ENCODE data around the gene TADA2A.

GRCh38 chr17:37438141-37438540, 31.5 kb downstream of the TADA2A start:
- TF ChIP-seq, protein P1, sequence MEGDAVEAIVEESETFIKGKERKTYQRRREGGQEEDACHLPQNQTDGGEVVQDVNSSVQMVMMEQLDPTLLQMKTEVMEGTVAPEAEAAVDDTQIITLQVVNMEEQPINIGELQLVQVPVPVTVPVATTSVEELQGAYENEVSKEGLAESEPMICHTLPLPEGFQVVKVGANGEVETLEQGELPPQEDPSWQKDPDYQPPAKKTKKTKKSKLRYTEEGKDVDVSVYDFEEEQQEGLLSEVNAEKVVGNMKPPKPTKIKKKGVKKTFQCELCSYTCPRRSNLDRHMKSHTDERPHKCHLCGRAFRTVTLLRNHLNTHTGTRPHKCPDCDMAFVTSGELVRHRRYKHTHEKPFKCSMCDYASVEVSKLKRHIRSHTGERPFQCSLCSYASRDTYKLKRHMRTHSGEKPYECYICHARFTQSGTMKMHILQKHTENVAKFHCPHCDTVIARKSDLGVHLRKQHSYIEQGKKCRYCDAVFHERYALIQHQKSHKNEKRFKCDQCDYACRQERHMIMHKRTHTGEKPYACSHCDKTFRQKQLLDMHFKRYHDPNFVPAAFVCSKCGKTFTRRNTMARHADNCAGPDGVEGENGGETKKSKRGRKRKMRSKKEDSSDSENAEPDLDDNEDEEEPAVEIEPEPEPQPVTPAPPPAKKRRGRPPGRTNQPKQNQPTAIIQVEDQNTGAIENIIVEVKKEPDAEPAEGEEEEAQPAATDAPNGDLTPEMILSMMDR (conservative IDR thresholded peaks at IDR 0.05; ENCODE audit: low read length): peak; percentile 67
- TF ChIP-seq EZH2phosphoT487 (IDR thresholded peaks at IDR 0.05; ENCODE audit: borderline replicate concordance): no peak

All from Loucy (cell line).